Esophagus muscularis mucosa (tissue), 3 donors: ENCODE measurements around the gene RAMACL.

Experiments
- CTCF ChIP-seq, 3 experiments: fragments of 200-600 bp in 2 of 3; fragments of 450-650 bp in 1 of 3; sonication (generic) in 2 of 3; IDR thresholded peaks; one replicate each; pipeline ENCODE4 v1.5.1; 2017 to 2019; ENCODE audit warnings: antibody characterized with exemption in 3 of 3, mild to moderate bottlenecking in 2 of 3, moderate library complexity in 1 of 3
- EP300 ChIP-seq: sonication (generic); formaldehyde crosslinking; IDR thresholded peaks from one replicate; pipeline ENCODE4 v1.6.1; 2017; ENCODE audit warnings: antibody characterized with exemption

- TF ChIP-seq CTCF (IDR thresholded peaks at IDR 0.05) (no peak), EP300 (no peak)
Measured at GRCh38 chr6:166554316-166554715, 32.2 kb downstream of the RAMACL start.
